HepG2 (cell line): Measurements from ENCODE around the gene C2orf92. TPM values are rescaled to one million over a fixed set of nuclear protein-coding genes. Genes with fewer than 3 reads are reported as not detected.

Experiments used
- ARHGAP35 ChIP-seq: sonication (generic); formaldehyde crosslinking; IDR thresholded peaks from 2 replicates; pipeline ENCODE4 v1.9.0; 2022; ENCODE audit warnings: mild to moderate bottlenecking, inconsistent platforms, moderate library complexity, missing genetic modification reagents, borderline replicate concordance
- GABPB1 ChIP-seq: IDR thresholded peaks from 2 replicates; pipeline ENCODE4 v1.6.1; 2016; ENCODE audit warnings: mild to moderate bottlenecking, missing genetic modification reagents, moderate library complexity, missing compliant biosample characterization
- MYNN ChIP-seq: sonication (generic); formaldehyde crosslinking; IDR thresholded peaks from 2 replicates; pipeline ENCODE4 v1.4.0; 2020; ENCODE audit warnings: mild to moderate bottlenecking, low read depth, missing genetic modification reagents
- SIN3A ChIP-seq: IDR thresholded peaks from 2 replicates; pipeline ENCODE4 v1.6.1; 2011; ENCODE audit warnings: low read depth, mild to moderate bottlenecking, control low read depth, low read length, borderline replicate concordance
- SNAPC4 ChIP-seq: sonication (generic); formaldehyde crosslinking; IDR thresholded peaks from 2 replicates; pipeline ENCODE4 v1.4.0; 2020; ENCODE audit warnings: mild to moderate bottlenecking, missing genetic modification reagents
- SPEN ChIP-seq: sonication (generic); formaldehyde crosslinking; IDR thresholded peaks from 2 replicates; pipeline ENCODE4 v1.5.1; 2020; ENCODE audit warnings: low read depth, mild to moderate bottlenecking, missing genetic modification reagents
- ZNF12 ChIP-seq: sonication (generic); formaldehyde crosslinking; IDR thresholded peaks from 2 replicates; pipeline ENCODE4 v1.5.0; 2020; ENCODE audit warnings: missing genetic modification reagents
- ZNF354B ChIP-seq: sonication (generic); formaldehyde crosslinking; IDR thresholded peaks from 2 replicates; pipeline ENCODE4 v1.8.0; 2022; ENCODE audit warnings: mild to moderate bottlenecking, missing genetic modification reagents
- ZNF564 ChIP-seq: sonication (generic); formaldehyde crosslinking; IDR thresholded peaks from 2 replicates; pipeline ENCODE4 v1.8.1; 2023; ENCODE audit warnings: mild to moderate bottlenecking, missing genetic modification reagents
- ZNF687 ChIP-seq: sonication (generic); formaldehyde crosslinking; IDR thresholded peaks from 2 replicates; pipeline ENCODE4 v1.5.1; 2020; ENCODE audit warnings: mild to moderate bottlenecking, missing genetic modification reagents, moderate library complexity
- ZNF724P ChIP-seq: sonication (generic); formaldehyde crosslinking; IDR thresholded peaks from 2 replicates; pipeline ENCODE4 v1.8.0; 2022; ENCODE audit warnings: missing genetic modification reagents, borderline replicate concordance
- polyA plus RNA-seq, 8 experiments: library from polyadenylated mRNA; depleted of rRNA in 3 of 8; stranded (reverse) in 7 of 8; unstranded in 1 of 8; fragments of >200 nt; fragmentation: Illumina TruSeq in 4 of 8; extraction: Trizol in 4 of 8; gene quantifications; 2 replicates each; pipeline versions ENCODE4 v1.2.1 to v1.2.3, GENCODE V29; 2011 to 2016; ENCODE audit warnings: low read depth in 4 of 8, missing spikeins in 1 of 8, mixed read lengths in 1 of 8; ENCODE audit not compliant: insufficient read depth in 1 of 8
- total RNA-seq, 5 experiments: library from RNA; depleted of rRNA; stranded (reverse); fragments of >200 nt; fragmentation: Illumina TruSeq; extraction: Trizol; gene quantifications; 2 replicates each; pipeline ENCODE4 v1.2.3, GENCODE V29; 2016; ENCODE audit warnings: low read depth in 1 of 5
- TF ChIP-seq, protein P1 (sequence below): sonication (generic); formaldehyde crosslinking; IDR thresholded peaks from 2 replicates; pipeline ENCODE4 v1.4.0; 2020; ENCODE audit warnings: missing genetic modification reagents
- TF ChIP-seq, protein P2 (sequence below): sonication (generic); formaldehyde crosslinking; IDR thresholded peaks from 2 replicates; pipeline ENCODE4 v1.9.0; 2022; ENCODE audit warnings: missing genetic modification reagents, mild to moderate bottlenecking, borderline replicate concordance

Gene C2orf92
- total and polyA plus RNA-seq, 2 of the 13 experiments (the other 11 are each of a cell fraction or from before 2014, with no cell fraction given), result 4.9 to 5.0 TPM

- TF ChIP-seq ZNF354B (CRISPR knock-in tag) (no peak), ZNF12 (CRISPR knock-in tag) (no peak), ZNF724P (CRISPR knock-in tag) (no peak), MYNN (CRISPR knock-in tag) (no peak), ZNF687 (CRISPR knock-in tag) (peak; percentile 56), SPEN (CRISPR knock-in tag) (no peak; the same call in 1 of the 2 replicates), ARHGAP35 (CRISPR knock-in tag) (no peak), SNAPC4 (CRISPR knock-in tag) (no peak), GABPB1 (peak; percentile 45), ZNF564 (0 out of 2 replicates have a peak, but pooled peaks have one; percentile 50), SIN3A (no peak; the same call in 1 of the 2 replicates)
- TF ChIP-seq, protein P1, sequence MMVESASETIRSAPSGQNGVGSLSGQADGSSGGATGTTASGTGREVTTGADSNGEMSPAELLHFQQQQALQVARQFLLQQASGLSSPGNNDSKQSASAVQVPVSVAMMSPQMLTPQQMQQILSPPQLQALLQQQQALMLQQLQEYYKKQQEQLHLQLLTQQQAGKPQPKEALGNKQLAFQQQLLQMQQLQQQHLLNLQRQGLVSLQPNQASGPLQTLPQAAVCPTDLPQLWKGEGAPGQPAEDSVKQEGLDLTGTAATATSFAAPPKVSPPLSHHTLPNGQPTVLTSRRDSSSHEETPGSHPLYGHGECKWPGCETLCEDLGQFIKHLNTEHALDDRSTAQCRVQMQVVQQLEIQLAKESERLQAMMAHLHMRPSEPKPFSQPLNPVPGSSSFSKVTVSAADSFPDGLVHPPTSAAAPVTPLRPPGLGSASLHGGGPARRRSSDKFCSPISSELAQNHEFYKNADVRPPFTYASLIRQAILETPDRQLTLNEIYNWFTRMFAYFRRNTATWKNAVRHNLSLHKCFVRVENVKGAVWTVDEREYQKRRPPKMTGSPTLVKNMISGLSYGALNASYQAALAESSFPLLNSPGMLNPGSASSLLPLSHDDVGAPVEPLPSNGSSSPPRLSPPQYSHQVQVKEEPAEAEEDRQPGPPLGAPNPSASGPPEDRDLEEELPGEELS (CRISPR knock-in tag), result peak; percentile 34; the same call in 1 of the 2 replicates
- TF ChIP-seq, protein P2, sequence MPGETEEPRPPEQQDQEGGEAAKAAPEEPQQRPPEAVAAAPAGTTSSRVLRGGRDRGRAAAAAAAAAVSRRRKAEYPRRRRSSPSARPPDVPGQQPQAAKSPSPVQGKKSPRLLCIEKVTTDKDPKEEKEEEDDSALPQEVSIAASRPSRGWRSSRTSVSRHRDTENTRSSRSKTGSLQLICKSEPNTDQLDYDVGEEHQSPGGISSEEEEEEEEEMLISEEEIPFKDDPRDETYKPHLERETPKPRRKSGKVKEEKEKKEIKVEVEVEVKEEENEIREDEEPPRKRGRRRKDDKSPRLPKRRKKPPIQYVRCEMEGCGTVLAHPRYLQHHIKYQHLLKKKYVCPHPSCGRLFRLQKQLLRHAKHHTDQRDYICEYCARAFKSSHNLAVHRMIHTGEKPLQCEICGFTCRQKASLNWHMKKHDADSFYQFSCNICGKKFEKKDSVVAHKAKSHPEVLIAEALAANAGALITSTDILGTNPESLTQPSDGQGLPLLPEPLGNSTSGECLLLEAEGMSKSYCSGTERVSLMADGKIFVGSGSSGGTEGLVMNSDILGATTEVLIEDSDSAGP (CRISPR knock-in tag), result no peak
These were observed 6.5 kb upstream of the C2orf92 start (continued) for GRCh38 chr2:97662895-97663625.
